K562 (cell line): Measurements from ENCODE around the gene GOPC. TPM values are rescaled to one million over a fixed set of nuclear protein-coding genes. Genes with fewer than 3 reads are reported as not detected.

ENCODE experiments used
- ATAC-seq: fragments of 200-7000 bp; cut with Tn5 transposase; 3 replicates; pipeline ENCODE4 v1.9.1; 2020; ENCODE audit warnings: moderate library complexity
- BruUV-seq: library from RNA; stranded (reverse); fragments of 400-500 nt; replicated peaks from 2 replicates; lab custom pipeline; 2021; lab: Mats Ljungman, UMichigan
- CTCF ChIA-PET: fragments of 300-600 bp; formaldehyde crosslinking; extraction: SDS; loops from one replicate; lab custom pipeline; 2021; ENCODE audit warnings: low intra/inter-chr PET ratio; lab: Yijun Ruan, JAX
- POLR2A ChIA-PET: fragments of 300-600, 350-650 bp; sonication (Branson Sonifier 250); formaldehyde crosslinking; extraction: SDS; loops from one replicate; lab custom pipeline; 2021; ENCODE audit warnings: antibody characterized with exemption, inconsistent platforms; lab: Yijun Ruan, JAX
- DNase-seq, 4 experiments: peaks; one replicate each; pipeline versions ENCODE4 v3.0.0 to v3.0.0-alpha.2; 2011 to 2018; ENCODE audit warnings: low spot score in 3 of 4, mixed read lengths in 3 of 4; ENCODE audit errors: extremely low read depth in 1 of 4
- FAIRE-seq: peaks from 2 replicates; lab custom pipeline; 2011; peaks lifted over from hg19 to GRCh38; lab: Jason Lieb, UNC
- H2AFZ ChIP-seq: 2 replicates; pipeline ENCODE4 v1.6.0; 2011; ENCODE audit warnings: low read depth, low read length, control low read depth, inconsistent platforms
- H3K27ac ChIP-seq: fragments of 200-600 bp; 3 replicates; pipeline ENCODE4 v1.8.0; 2011; ENCODE audit warnings: low read depth, mild to moderate bottlenecking, control low read depth, inconsistent platforms, low read length, moderate library complexity, mixed read lengths; ENCODE audit errors: extremely low read depth
- H3K27me3 ChIP-seq, 2 experiments: fragments of 300-600 bp in 1 of 2; 2 replicates in 1 of 2; 3 replicates in 1 of 2; pipeline versions ENCODE4 v1.6.0 to v1.8.0; 2011; ENCODE audit warnings: inconsistent platforms in 2 of 2, low read length in 2 of 2, mild to moderate bottlenecking in 1 of 2, mixed read lengths in 1 of 2, moderate library complexity in 1 of 2; ENCODE audit not compliant: control insufficient read depth in 2 of 2, insufficient read depth in 2 of 2
- H3K36me3 ChIP-seq: fragments of 300-600 bp; 3 replicates; pipeline ENCODE4 v1.8.0; 2011; ENCODE audit warnings: mild to moderate bottlenecking, low read length, inconsistent platforms; ENCODE audit not compliant: control insufficient read depth, insufficient read depth
- H3K4me1 ChIP-seq, 2 experiments: fragments of 200-600 bp in 1 of 2; replicated peaks in 1 of 2; 2 replicates in 1 of 2; 3 replicates in 1 of 2; pipeline versions ENCODE4 v1.5.1 to v1.8.0; 2011; ENCODE audit warnings: inconsistent platforms in 2 of 2, low read length in 2 of 2, mild to moderate bottlenecking in 1 of 2, mixed read lengths in 1 of 2, moderate library complexity in 1 of 2; ENCODE audit not compliant: control insufficient read depth in 2 of 2, insufficient read depth in 2 of 2
- H3K4me2 ChIP-seq: 2 replicates; pipeline ENCODE4 v1.6.1; 2011; ENCODE audit warnings: low read length, control low read depth, inconsistent platforms, mixed read lengths; ENCODE audit not compliant: insufficient read depth
- H3K4me3 ChIP-seq: fragments of 200-600 bp; sonication (generic), shearing (Covaris generic); 2 replicates; pipeline ENCODE4 v1.5.1; 2016; ENCODE audit warnings: control low read depth, inconsistent platforms
- H3K79me2 ChIP-seq: fragments of 200-600 bp; 3 replicates; pipeline ENCODE4 v1.8.0; 2011; ENCODE audit warnings: low read length, inconsistent platforms; ENCODE audit not compliant: control insufficient read depth, insufficient read depth
- H3K9ac ChIP-seq, 2 experiments: 2 replicates each; pipeline versions ENCODE4 v1.6.0 to v1.6.1; 2011; ENCODE audit warnings: low read depth in 2 of 2, low read length in 2 of 2, control low read depth in 1 of 2, inconsistent platforms in 1 of 2, mild to moderate bottlenecking in 1 of 2, mixed read lengths in 1 of 2; ENCODE audit not compliant: insufficient read depth in 1 of 2
- H3K9me1 ChIP-seq: one replicate; pipeline ENCODE4 v1.6.0; 2011; ENCODE audit warnings: inconsistent platforms, mild to moderate bottlenecking, low read length, moderate library complexity; ENCODE audit not compliant: control insufficient read depth, insufficient read depth
- H3K9me3 ChIP-seq: replicated peaks from 2 replicates; pipeline ENCODE4 v1.5.1; 2011; ENCODE audit warnings: low read depth, low read length, inconsistent platforms; ENCODE audit not compliant: control insufficient read depth, insufficient read depth
- H4K20me1 ChIP-seq: replicated peaks from 2 replicates; pipeline ENCODE4 v1.6.1; 2011; ENCODE audit warnings: low read length, inconsistent platforms, mixed read lengths; ENCODE audit not compliant: control insufficient read depth, insufficient read depth
- GABPB2 ChIP-seq: fragments of 250-450 bp; sonication (Bioruptor Pico); conservative IDR thresholded peaks from 2 replicates; pipeline ENCODE4 v1.5.1; 2021; ENCODE audit warnings: mild to moderate bottlenecking
- HNRNPUL1 ChIP-seq: fragments of 200-400 bp; formaldehyde crosslinking; IDR thresholded peaks from 2 replicates; pipeline ENCODE4 v1.6.1; 2017; ENCODE audit warnings: low read length
- NBN ChIP-seq: fragments of 450-650 bp; IDR thresholded peaks from 2 replicates; pipeline ENCODE4 v1.6.1; 2016; ENCODE audit warnings: low read depth, mild to moderate bottlenecking
- NFE2L1 ChIP-seq: fragments of 450-650 bp; IDR thresholded peaks from 2 replicates; pipeline ENCODE4 v1.6.1; 2016; ENCODE audit warnings: missing genetic modification characterization, low read depth, mild to moderate bottlenecking, missing compliant biosample characterization, moderate library complexity, borderline replicate concordance
- PHTF2 ChIP-seq: fragments of 250-450 bp; sonication (Bioruptor Pico); IDR thresholded peaks from 2 replicates; pipeline ENCODE4 v1.5.0; 2021; ENCODE audit warnings: mild to moderate bottlenecking
- SMAD2 ChIP-seq: fragments of 150-350 bp; IDR thresholded peaks from 2 replicates; pipeline ENCODE4 v1.6.1; 2014; ENCODE audit warnings: low read depth, mild to moderate bottlenecking, low read length
- SREBF1 ChIP-seq: fragments of 150-350 bp; IDR thresholded peaks from 2 replicates; pipeline ENCODE4 v1.6.1; 2014; ENCODE audit warnings: antibody characterized with exemption, low read depth, low read length, borderline replicate concordance
- WHSC1 ChIP-seq: IDR thresholded peaks from one replicate; pipeline ENCODE4 v1.6.1; 2012; ENCODE audit warnings: low read length, control low read depth, inconsistent platforms
- ZBTB8A ChIP-seq: fragments of 450-650 bp; IDR thresholded peaks from 2 replicates; pipeline ENCODE4 v1.6.1; 2018; ENCODE audit warnings: mild to moderate bottlenecking, moderate library complexity; ENCODE audit not compliant: partially characterized antibody
- ZNF592 ChIP-seq: fragments of 450-650 bp; IDR thresholded peaks from 2 replicates; pipeline ENCODE4 v1.6.1; 2017; ENCODE audit warnings: antibody characterized with exemption, mild to moderate bottlenecking
- ZNF778 ChIP-seq: fragments of 450-650 bp; formaldehyde crosslinking; IDR thresholded peaks from 2 replicates; pipeline ENCODE4 v1.4.0; 2020; ENCODE audit warnings: mild to moderate bottlenecking, moderate library complexity
- WGBS: fragments of 100-300 bp; shearing (Covaris generic); methylation state at CpG from one replicate; pipeline ENCODE4 v1.1.6; 2016; ENCODE audit warnings: low coverage, mixed read lengths; ENCODE audit not compliant: insufficient coverage; ENCODE audit errors: missing lambda C conversion rate; 5-methylcytosine and 5-hydroxymethylcytosine counted together
- in situ Hi-C: fragments of 300-500 bp; cut with MboI; formaldehyde crosslinking; loops from 4 replicates; pipeline ENCODE4 v1.15.0; 2018; ENCODE audit warnings: inconsistent platforms, mixed read lengths
- intact Hi-C: fragments of 100-400 bp; cut with micrococcal nuclease; formaldehyde crosslinking; loops from 2 replicates; pipeline ENCODE4 v1.14.2; 2022
- polyA plus RNA-seq, 8 experiments: library from polyadenylated mRNA; depleted of rRNA in 4 of 8; stranded (reverse) in 5 of 8; unstranded in 3 of 8; fragments of >200 nt; fragmentation: Nextera tagmentation in 2 of 8; fragmentation: Illumina TruSeq in 1 of 8; extraction: Ambion mirVana in 2 of 8; extraction: Trizol in 1 of 8; gene quantifications; 2 replicates each; pipeline versions ENCODE4 v1.2.1 to v1.2.3, GENCODE V29; 2011 to 2014; ENCODE audit warnings: inconsistent platforms in 1 of 8, missing spikeins in 1 of 8
- total RNA-seq, 7 experiments: library from RNA; depleted of rRNA in 6 of 7; stranded (reverse); fragments of >200 nt in 6 of 7; fragmentation: Illumina TruSeq in 2 of 7; extraction: Trizol in 2 of 7; gene quantifications; 2 replicates each; pipeline versions ENCODE4 v1.2.1 to v1.2.3, GENCODE V29; 2011 to 2021; ENCODE audit warnings: low replicate concordance in 1 of 7

Gene GOPC
- total and polyA plus RNA-seq, 9 of the 15 experiments (the other 6 are each of a cell fraction or from before 2014, with no cell fraction given) = 10.0 to 32.2 (median 25.6) TPM

GRCh38 chr6:117525607-117526006, 76.7 kb downstream of the GOPC start:
- Histone ChIP-seq H3K4me3 (no peak overlapping the region), H3K4me2 (no peak overlapping the region), H3K9me1 (no peaks in the 10 kb centered on the region), H4K20me1 (no peaks in the 10 kb centered on the region)
- intact Hi-C loops = no loop called here
- ChIA-PET POLR2A (no interaction called here), CTCF (no interaction called here)
- FAIRE-seq (no peak), ATAC-seq (no peak)
- no peak for TF ChIP-seq PHTF2 (CRISPR knock-in tag)
- TF ChIP-seq NBN = no peak
- TF ChIP-seq ZBTB8A = no peak
- no peak for TF ChIP-seq SMAD2
- TF ChIP-seq, all 486 proteins: peak for 0
- no TSS peak for BruUV-seq
- 70% methylated on average over 2 of the region's 2 CpGs for WGBS
- no peak overlapping the region for H2AFZ ChIP-seq
- H3K36me3 ChIP-seq = no peaks in the 10 kb centered on the region
- H3K9ac ChIP-seq = no peak overlapping the region
- no peaks in the 10 kb centered on the region for H3K79me2 ChIP-seq
- in situ Hi-C loops = no loop called here
- H3K9me3 ChIP-seq = no peaks in the 10 kb centered on the region
- no peak for DNase-seq
- no peak overlapping the region for H3K27ac ChIP-seq
- H3K27me3 ChIP-seq = no peaks in the 10 kb centered on the region
- H3K4me1 ChIP-seq = no peaks in the 10 kb centered on the region; a peak in 1 of 5 replicates

GRCh38 chr6:117521791-117522502, 80.4 kb downstream of the GOPC start:
- no peaks in the 10 kb centered on the region for H3K9me3 ChIP-seq
- WGBS = 68% methylated on average over 5 of the region's 5 CpGs
- no peak overlapping the region for H3K4me3 ChIP-seq
- H3K27me3 ChIP-seq = no peaks in the 10 kb centered on the region
- H4K20me1 ChIP-seq = no peaks in the 10 kb centered on the region
- no peak overlapping the region for H2AFZ ChIP-seq
- no peaks in the 10 kb centered on the region for H3K4me1 ChIP-seq
- in situ Hi-C loops (no loop called here), intact Hi-C loops (no loop called here)
- H3K9me1 ChIP-seq = no peaks in the 10 kb centered on the region
- FAIRE-seq (no peak), DNase-seq (no peak), ATAC-seq (no peak)
- H3K79me2 ChIP-seq = no peaks in the 10 kb centered on the region
- no peak overlapping the region for H3K27ac ChIP-seq
- POLR2A ChIA-PET = interaction anchor here (0.6 to 1.1 kb wide), 4 partner anchors 8 to 38 kb away, joined by 3 read pairs; no protein-coding TSS in a partner anchor
- no peaks in the 10 kb centered on the region for H3K36me3 ChIP-seq
- H3K9ac ChIP-seq = no peak overlapping the region
- H3K4me2 ChIP-seq = no peak overlapping the region
- CTCF ChIA-PET = no interaction called here
- BruUV-seq = no TSS peak
- TF ChIP-seq NFE2L1 (tag) (no peak), ZBTB8A (no peak), ZNF778 (CRISPR knock-in tag) (no peak), GABPB2 (CRISPR knock-in tag) (no peak), HNRNPUL1 (no peak), WHSC1 (no peak), SREBF1 (no peak), ZNF592 (no peak)
